Limb (tissue), 2 donors: ENCODE data around the gene GLP1R.

Experiments
- DNase-seq, 2 donors: peaks; one replicate each; pipeline ENCODE4 v3.0.0-alpha.2; 2016; ENCODE audit errors: extremely low spot score in 2 of 2

GLP1R gene

DNA sequence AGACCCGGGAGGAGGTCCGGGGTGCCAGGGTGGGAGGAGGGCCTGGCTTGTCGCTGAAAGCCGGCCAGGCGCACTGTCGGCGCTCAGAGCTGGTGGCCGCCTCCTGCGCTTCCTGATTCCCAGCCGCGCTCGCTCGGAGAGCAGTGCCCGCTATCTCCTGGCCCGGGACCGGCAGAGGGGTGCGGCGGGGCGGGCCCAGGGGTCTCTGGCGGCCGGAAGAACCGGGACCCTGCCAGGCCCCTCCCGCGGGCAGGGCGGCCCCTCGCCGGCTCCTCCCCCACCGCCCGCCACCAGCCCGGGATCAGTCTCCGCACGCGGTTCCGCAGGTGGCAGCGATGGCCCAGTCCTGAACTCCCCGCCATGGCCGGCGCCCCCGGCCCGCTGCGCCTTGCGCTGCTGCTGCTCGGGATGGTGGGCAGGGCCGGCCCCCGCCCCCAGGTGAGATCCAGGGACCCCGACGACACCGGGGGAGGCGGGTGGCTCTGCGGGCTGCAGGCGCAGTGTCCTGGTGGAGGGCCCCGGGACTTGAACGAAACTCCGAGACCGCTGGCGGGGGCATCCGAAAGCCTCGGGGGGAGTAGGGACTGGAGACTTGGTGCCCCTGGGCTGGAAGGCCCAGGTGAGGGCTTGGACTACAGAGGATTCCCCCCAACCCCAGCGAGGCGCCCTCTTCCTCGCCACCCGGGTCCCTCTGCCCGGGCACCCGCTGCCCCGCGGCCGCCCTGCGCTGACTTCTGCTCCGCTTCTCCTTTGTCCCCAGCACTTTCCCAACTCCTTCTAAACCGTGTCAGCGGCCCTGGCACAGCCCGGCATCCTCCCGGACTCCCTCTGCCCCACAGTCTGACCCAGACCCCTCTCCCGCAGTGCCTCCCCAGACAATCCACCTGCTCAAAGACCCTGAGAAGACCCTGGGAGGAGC, at the start of gene GLP1R:
Gene GLP1R, plus strand, starts transcription at position 301 of the 919 bp plus-strand sequence. Its CDS starts 60 bp downstream, at position 361.
- no peak for DNase-seq

DNA sequence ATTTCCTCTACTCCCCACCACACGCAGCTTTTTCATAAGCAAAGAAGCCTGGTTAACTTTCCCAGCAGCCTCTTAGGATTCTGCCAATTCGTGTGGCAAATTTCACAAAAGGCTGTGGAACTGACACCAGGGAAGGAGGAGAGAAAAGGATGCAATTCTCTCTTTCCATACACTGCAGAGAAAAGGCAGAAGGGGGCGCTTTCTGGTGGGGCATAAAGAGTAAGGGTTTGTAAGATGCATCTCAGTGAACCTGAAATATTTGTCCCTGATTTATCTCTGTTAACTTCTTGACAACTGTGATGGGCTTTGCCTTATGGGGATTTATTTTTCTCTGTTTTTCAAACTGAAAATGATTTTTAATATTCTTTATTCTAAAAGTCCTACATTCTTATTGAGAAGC, 45.5 kb upstream of the GLP1R start:
- DNase-seq = no peak

GRCh38 chr6:39003492-39003891, 45.1 kb upstream of the GLP1R start:
- DNase-seq = no peak

DNA sequence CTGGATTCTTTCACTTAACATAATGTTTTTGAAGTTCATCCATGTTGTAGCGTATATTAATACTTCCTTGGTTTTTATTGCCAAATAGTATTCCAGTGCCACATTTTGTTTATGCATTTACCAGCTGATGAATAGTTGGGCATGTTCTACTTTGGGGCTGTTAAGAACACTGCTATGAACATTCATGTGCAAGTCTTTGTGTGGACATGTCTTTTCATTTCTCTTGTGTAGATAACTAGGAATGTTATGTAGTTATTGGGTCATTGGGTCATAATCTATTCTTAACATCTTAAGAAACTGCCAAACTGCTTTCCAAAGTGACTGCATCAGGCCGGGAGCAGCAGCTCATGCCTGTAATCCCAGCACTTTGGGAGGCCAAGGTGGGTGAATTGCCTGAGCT, 43.8 kb upstream of the GLP1R start:
- DNase-seq = no peak

DNA sequence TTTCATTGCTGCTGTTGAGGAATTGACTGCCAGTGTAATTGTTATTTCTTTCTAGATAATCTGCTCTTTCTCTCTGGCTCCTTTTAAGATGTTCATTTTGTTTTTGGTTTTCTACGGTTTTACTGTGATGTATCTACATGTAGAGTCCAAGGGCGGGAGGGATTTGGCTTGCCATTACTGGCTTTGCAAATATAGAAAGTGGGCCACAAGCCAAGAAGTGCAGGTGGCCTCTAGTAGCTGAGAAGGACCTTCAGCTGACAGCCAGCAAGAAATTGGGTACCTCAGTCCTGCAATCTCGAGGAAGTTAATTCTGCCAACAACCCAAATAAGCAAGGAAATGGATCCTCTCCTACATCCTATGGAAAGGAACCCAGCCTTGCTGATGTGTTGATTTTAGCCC, 42.8 kb upstream of the GLP1R start:
- DNase-seq = no peak

DNA sequence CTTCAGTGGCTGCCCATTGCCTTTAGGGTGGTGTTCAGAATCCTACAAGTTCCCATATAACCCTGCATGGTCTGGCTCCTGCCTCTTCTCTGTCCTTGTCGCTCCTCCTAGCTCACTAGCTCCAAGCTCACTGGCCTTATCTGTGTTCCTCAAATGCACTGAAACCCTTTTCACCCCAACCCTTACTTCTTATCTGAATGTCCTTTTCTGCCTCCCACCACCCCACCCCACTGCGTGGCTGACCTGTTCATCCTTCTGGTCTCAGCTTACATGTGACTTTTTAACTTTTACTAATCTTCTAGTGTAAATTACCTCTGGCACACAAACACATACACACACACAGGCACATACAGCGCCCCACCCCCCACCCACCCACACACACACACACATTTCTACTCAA, 41.0 kb upstream of the GLP1R start:
- DNase-seq = no peak

DNA sequence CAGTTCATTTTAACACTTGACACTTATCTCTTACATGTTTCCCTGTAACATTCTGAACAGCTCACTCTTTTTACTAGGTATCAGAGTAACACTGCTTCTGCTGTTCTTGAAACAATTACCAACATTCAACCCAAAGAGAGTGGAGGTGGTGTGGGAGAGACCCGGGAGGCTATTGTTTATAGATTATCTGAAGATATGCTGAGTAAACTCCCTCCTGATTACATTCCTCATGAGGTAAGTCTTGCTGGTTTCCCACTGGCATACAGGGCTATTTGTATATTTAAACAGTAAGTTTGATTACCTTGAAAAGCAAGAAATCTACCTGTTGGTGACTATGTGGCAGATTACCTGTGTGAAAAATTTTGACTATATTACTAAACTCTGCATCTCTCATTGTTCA, 39.8 kb upstream of the GLP1R start:
- DNase-seq = no peak

DNA sequence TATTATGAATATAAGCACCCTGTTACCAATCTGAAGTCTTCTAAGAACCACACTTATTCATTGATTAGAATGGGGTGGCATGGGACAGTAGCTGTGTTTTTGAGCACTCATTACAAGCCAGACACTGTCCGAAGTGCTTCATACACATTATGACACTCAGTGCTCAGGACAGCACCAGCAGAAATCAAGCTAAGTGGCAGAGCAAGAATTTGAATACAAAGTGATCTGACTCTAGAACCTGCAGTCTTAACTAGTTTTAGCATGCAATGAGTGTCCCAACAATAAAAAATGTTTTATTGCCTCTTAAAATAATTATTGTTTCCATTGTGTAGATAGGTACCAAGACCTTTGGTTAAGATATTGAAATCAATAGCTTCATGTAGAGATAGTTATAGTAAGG, 39.1 kb upstream of the GLP1R start:
- DNase-seq = no peak

GRCh38 chr6:39016839-39017546, 31.6 kb upstream of the GLP1R start:
- no peak for DNase-seq

DNA sequence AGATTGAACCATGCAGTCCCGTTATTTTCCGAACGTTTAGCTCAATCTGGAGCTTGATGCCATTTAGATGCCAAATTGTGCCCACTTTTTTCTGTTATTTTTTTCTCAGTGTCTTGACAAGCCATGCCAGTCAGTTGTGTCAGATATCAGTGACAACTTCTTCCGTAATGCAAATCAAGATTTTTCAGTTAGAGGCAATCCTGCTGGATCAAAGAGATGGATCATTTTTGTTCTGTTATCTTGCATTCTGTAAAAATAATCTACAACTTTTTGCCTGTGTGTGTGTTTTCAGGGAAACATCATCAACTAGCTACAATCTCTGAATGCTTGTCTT, 31.1 kb upstream of the GLP1R start:
- no peak for DNase-seq

DNA sequence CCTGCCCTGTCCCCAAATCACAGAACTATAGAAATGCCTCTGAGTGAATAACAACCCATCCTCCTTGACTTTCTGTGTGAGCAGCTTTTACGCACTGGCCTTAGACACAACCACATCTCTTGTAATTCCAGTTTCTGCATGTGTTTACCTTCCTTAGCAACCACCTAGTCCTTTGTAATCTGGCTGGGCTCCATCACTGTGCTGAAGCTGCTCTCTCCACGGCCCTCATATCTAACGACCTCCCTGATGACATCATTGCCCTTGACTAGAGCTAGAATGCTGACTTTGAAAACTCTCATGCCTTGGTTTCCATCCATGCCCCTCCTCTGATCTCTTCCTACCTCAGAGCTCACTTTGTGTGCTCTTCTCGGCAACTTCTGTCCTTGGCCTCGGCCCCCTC, 30.5 kb upstream of the GLP1R start:
- DNase-seq = no peak

GRCh38 chr6:39020136-39020535, 28.4 kb upstream of the GLP1R start:
- DNase-seq = no peak

DNA sequence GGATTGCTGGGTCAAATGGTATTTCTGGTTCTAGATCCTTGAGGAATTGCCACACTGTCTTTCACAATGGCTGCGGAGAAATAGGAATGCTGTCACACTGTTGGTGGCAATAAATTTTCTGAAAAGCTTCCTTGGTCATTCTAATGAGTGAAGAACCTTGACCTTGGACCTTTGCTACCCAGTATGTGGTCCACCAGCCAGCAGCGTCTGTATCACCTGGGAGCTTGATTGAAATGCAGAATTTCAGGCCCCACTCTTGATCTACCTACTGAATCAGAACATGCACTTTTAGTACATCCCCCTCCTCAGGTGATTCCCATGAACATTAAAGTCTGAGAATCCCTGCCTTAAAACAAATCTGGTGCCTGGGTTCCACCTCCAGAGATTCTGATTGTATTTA, 27.5 kb upstream of the GLP1R start:
- no peak for DNase-seq

GRCh38 chr6:39021779-39022178, 26.8 kb upstream of the GLP1R start:
- no peak for DNase-seq

- DNase-seq = no peak
Observed at GRCh38 chr6:39026175-39026574, 22.4 kb upstream of the GLP1R start.

- no peak for DNase-seq
Observed at GRCh38 chr6:39029156-39030011, 19.2 kb upstream of the GLP1R start.

- DNase-seq = no peak
Observed at GRCh38 chr6:39035681-39036080, 12.9 kb upstream of the GLP1R start.

DNA sequence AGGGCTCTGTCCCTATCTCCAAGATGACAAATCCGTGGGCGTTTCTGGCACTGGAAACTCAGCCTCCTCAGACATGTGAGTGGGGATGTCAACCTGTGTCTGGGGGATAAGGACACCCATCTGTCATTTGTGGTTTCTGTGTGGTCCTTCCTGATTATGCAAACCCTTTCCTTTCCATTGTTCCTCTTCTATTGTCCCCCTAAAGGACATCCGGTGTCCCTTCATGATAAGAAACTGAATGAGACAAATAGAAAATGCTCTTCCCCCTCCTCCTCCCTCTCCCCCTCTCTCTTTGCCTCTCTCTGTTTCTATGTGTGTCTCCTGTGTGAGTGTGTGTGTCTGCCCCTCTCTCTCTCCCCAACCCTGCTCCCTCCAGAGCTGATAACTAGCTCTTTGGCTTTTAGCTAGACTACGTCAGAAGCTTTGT, 11.5 kb upstream of the GLP1R start:
- no peak for DNase-seq

DNA sequence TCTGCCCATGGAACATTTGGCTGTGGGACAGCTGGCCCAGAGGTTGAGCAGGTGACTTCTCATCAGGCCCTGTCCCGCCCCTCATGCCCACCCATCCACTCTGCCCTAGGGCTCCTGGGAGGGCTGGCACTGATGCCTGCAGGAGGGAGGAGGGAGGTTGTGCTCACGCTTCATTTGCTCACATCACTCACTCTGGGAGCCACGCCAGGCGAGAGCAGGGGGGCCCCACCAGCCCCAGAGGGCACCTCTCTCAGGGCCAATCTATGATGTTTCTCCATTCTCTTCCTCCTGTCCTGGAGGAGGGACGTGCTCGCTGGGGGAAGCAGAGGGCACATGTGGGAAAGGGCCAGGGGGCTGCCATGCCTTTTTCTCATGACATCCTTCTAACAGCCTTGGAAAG, 10.9 kb upstream of the GLP1R start:
- DNase-seq = no peak

- no peak for DNase-seq
Observed at GRCh38 chr6:39040080-39040673, 8.4 kb upstream of the GLP1R start.

DNA sequence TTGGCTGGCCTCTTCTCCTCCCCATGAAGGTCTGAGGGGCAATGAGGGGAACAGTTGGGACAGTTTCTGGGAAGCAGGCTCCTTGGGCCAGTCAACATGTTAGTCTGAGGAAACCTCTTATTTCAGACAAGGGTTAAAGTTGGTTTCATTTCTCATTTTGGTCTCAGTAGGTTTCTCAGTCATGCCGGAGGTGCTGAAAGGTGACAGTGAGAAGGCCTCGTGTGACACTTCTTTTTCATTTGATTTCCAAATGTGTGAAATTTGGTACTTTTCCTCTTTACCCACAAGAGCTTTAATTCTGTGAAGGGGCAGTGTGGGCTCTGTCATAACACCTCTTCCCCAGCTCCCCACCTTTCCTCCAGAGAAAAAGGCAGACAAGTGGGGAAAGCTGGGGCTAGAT, 7.5 kb upstream of the GLP1R start:
- no peak for DNase-seq

DNA sequence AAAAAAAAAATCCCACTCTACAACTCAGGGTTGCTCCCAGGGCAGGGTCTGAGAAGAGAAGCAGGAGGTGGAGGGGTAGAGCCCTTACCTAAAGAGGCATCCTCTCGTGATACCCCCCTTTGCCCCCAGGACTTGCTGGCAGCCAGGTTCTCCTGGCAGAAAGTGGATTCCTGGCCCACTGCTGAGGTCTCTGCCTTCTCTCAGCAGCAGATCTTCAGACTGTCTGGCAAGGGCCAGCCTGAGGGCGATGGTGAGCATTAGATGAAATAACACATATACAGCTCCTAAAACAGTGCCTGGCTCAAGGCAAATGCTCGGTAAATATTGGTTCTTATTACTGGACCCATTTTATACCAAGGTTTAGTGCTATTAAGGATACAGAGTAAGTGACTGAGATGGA, 4.8 kb upstream of the GLP1R start:
- no peak for DNase-seq
